Brain microvascular endothelial cell (primary cell): ENCODE results near the gene CNN2.
A peak's percentile ranks its signal among the peaks of the same experiment; 100 is the strongest.

Experiments used
- DNase-seq: peaks from one replicate; pipeline ENCODE4 v3.0.0-alpha.2; 2020
- H3K27ac ChIP-seq: fragments of 250-450 bp; sonication (Bioruptor Pico); 2 replicates; pipeline ENCODE4 v1.5.1; 2020; ENCODE audit warnings: mild to moderate bottlenecking, moderate library complexity
- H3K27me3 ChIP-seq: fragments of 250-450 bp; sonication (Bioruptor Pico); replicated peaks from 2 replicates; pipeline ENCODE4 v1.5.1; 2020; ENCODE audit warnings: mild to moderate bottlenecking
- H3K36me3 ChIP-seq: fragments of 250-450 bp; sonication (Bioruptor Pico); replicated peaks from 2 replicates; pipeline ENCODE4 v1.5.1; 2020; ENCODE audit warnings: mild to moderate bottlenecking
- H3K4me3 ChIP-seq: 2 replicates; pipeline ENCODE4 v1.5.1; 2011; ENCODE audit warnings: low read depth, mild to moderate bottlenecking, control low read depth, low read length, moderate library complexity
- in situ Hi-C: cut with HindIII; loops from 2 replicates; pipeline ENCODE4 v1.10.0; 2017; ENCODE audit warnings: low sequenced_read_pairs, low pct_ligation_motif_present
- TF ChIP-seq, protein P1 (sequence below): IDR thresholded peaks from 2 replicates; pipeline ENCODE4 v1.5.1; 2011; ENCODE audit warnings: low read depth, mild to moderate bottlenecking, moderate library complexity, low read length, control low read depth, inconsistent platforms; ENCODE audit errors: missing control alignments

Gene CNN2

DNA sequence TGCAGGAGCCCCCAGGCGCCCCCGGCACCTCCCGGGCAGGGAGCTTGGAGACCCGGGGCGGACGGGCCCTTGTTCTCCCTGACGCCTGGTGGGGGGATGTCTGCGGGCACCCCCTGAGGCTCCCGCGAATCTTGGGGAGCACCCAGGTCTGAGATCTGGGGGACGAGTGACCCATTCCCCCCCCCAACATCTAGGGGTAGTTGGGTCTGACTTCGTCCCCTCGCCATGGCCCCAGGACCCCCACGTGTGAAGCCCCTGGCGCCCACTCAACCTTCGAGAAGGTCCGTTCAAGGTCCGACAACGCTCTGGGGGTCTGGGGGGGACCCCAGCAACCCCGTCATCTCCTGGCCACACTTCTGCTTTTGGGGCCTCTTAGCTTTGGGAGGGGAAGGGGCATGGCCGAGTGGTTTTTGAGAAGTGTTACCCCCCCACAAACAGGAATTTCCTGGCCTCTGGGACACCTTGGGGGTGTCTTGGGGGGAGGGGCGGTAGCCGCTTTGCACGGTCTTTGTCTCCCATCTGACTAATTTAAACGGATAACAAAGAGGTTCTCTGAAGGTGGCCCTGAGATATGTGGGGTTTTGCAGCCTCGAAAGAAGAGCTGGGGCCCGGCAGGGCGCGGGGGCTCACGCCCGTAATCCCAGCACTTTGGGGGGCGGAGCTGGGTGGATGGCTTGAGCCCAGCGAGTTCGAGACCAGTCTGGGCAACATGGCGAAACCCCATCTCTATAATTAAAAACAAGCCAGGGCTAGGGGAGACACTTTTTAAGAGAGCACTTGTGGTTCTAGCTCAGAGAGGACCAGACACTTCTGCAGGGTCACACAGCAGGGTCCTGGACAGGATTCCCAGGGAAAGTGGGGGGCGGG lies 608 bp downstream of the CNN2 start:
- no peaks in the 10 kb centered on the region for H3K27me3 ChIP-seq
- no peak for DNase-seq
- peak overlapping the region; percentile 90 for H3K27ac ChIP-seq
- in situ Hi-C loops: no loop called here
- H3K36me3 ChIP-seq: peaks cover 21% of the 10 kb centered on the region
- H3K4me3 ChIP-seq: peak overlapping the region; percentile 96
- TF ChIP-seq, protein P1, sequence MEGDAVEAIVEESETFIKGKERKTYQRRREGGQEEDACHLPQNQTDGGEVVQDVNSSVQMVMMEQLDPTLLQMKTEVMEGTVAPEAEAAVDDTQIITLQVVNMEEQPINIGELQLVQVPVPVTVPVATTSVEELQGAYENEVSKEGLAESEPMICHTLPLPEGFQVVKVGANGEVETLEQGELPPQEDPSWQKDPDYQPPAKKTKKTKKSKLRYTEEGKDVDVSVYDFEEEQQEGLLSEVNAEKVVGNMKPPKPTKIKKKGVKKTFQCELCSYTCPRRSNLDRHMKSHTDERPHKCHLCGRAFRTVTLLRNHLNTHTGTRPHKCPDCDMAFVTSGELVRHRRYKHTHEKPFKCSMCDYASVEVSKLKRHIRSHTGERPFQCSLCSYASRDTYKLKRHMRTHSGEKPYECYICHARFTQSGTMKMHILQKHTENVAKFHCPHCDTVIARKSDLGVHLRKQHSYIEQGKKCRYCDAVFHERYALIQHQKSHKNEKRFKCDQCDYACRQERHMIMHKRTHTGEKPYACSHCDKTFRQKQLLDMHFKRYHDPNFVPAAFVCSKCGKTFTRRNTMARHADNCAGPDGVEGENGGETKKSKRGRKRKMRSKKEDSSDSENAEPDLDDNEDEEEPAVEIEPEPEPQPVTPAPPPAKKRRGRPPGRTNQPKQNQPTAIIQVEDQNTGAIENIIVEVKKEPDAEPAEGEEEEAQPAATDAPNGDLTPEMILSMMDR: no peak

DNA sequence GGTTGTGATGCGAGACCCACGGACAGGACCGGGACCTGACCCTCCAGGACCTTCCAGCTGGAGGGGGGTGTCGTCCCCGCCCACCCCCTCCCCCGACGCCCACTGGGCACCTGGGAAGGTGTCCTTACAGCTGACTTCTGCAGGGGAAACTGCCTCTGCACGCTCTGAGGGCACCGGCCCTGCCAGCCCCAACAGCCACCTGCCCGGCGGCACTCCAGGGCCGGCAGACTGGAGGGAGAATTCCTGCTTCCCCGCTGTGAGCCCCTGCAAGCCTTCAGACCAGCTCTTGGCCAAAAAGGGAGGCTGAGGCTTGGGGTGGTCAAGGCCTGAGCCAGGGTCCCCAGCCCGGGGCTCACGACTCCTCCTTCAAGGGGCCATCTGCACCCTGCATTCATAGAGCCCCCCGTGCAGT lies 1.2 kb downstream of the CNN2 start:
- Histone ChIP-seq H3K4me3 (peak overlapping the region; percentile 96), H3K36me3 (peaks cover 28% of the 10 kb centered on the region), H3K27ac (peak overlapping the region; percentile 23), H3K27me3 (no peaks in the 10 kb centered on the region)
- in situ Hi-C loops: no loop called here
- no peak for DNase-seq
- TF ChIP-seq, protein P1: no peak

DNA sequence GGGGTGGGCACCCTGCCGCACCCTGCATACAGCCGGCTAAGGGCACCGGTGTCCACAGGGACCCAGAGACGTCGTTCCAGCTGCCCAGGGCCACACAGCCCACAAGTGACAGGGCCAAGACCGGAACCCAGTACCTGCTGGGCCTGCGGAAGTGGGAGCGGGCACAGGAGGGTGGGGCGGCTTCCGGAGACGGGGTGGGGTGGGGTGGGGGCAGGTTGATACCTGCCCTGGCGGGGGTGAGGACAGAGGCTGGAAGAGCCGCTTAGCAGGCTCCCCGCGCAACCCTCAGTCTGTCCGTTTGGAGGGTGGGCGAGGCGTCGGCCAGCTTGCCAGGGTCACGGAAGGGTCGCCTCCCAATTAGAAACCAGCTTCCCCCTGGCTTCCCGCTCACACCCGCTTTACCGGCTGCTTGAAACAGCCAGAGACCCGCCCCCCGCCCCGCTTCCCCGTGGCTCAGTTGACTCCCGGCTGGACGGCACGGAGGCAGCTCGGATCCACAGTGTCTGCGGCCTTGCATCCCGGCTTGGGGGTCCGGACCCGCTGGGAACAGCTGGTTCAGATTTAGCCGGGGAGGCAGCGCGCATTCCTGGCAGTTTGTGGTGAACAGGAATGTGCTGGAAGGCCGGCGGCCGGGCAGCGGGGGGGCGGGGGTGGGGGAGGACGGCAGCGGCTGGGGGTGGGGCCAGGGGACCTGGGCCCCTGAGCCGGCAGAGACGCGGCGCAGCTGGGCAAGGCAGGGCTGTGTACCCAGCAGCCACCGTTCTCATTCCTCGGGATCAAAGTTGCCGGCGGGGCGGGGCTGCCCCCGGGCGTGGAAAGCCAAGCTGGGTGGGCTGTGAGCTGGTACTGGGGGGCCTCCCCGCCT lies 1.9 kb downstream of the CNN2 start:
- peak overlapping the region; percentile 44 for H3K27ac ChIP-seq
- H3K27me3 ChIP-seq: no peaks in the 10 kb centered on the region
- H3K4me3 ChIP-seq: peak overlapping the region; percentile 96
- peak; percentile 89 for DNase-seq
- peaks cover 34% of the 10 kb centered on the region for H3K36me3 ChIP-seq
- in situ Hi-C loops: no loop called here
- TF ChIP-seq, protein P1: no peak

DNA sequence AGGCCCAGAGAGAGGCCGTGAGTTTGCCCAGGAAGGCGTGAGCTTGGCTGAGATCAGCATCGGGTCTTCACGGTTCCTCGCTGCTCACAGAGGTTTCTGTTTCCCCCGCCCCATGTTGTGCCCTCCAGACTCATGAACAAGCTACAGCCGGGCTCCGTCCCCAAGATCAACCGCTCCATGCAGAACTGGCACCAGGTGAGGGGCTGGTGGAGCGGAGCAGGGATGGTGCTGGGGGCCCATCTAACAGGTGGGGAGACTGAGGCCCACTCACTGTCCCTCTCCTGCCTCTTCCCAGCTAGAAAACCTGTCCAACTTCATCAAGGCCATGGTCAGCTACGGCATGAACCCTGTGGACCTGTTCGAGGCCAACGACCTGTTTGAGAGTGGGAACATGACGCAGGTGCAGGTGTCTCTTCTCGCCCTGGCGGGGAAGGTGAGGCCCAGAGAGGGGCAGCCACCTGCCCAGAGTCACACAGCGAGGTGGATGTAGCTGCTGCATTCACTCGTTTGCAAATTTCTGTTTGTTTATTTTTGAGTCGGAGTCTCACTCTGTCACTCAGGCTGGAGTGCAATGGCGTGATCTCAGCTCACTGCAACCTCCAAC lies 6.0 kb downstream of the CNN2 start:
- H3K27ac ChIP-seq: no peak overlapping the region
- H3K36me3 ChIP-seq: peaks cover 56% of the 10 kb centered on the region
- DNase-seq: no peak
- no peak overlapping the region for H3K4me3 ChIP-seq
- in situ Hi-C loops: no loop called here
- no peaks in the 10 kb centered on the region for H3K27me3 ChIP-seq
- TF ChIP-seq, protein P1: no peak

DNA sequence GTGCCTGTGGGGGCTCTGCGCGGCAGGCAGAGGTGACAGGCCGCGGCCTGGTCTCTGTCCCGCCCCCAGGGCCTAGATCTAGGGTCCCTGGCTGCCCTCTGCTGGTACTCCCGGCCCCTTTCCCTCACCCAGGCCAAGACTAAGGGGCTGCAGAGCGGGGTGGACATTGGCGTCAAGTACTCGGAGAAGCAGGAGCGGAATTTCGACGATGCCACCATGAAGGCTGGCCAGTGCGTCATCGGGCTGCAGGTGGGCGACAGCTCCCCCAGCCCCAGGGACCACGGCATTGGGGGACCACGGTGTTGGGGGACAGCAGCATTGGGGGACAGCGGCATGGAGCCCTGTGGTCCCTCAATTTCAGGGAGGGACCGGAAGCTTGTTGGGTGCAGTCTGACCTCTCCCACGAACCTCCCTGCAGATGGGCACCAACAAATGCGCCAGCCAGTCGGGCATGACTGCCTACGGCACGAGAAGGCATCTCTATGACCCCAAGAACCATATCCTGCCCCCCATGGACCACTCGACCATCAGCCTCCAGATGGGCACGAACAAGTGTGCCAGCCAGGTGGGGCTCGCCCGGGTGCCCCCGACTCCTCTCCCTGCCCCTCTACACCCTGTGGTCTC lies 9.7 kb downstream of the CNN2 start:
- H3K4me3 ChIP-seq: no peak overlapping the region
- no peaks in the 10 kb centered on the region for H3K27me3 ChIP-seq
- H3K27ac ChIP-seq: no peak overlapping the region
- TF ChIP-seq, protein P1: peak; percentile 32
- H3K36me3 ChIP-seq: peaks cover 57% of the 10 kb centered on the region
- in situ Hi-C loops: no loop called here
- DNase-seq: no peak
